Dermis microvascular lymphatic vessel endothelial cell (primary cell): Measurements from ENCODE around the gene TTC17. TPM values are rescaled to one million over a fixed set of nuclear protein-coding genes. Genes with fewer than 3 reads are reported as not detected.

ENCODE experiments used
- DNase-seq, 2 donors: peaks; one replicate each; pipeline versions ENCODE4 v3.0.0 to v3.0.0-alpha.2; 2010; ENCODE audit warnings: low read depth in 2 of 2
- total RNA-seq: library from RNA; depleted of rRNA; stranded (reverse); fragments of >200 nt; gene quantifications from 2 replicates; pipeline ENCODE4 v1.2.1, GENCODE V29; 2014

The TTC17 gene
- total RNA-seq, 1 donor from 2014 or later, result 38.0 TPM

DNA sequence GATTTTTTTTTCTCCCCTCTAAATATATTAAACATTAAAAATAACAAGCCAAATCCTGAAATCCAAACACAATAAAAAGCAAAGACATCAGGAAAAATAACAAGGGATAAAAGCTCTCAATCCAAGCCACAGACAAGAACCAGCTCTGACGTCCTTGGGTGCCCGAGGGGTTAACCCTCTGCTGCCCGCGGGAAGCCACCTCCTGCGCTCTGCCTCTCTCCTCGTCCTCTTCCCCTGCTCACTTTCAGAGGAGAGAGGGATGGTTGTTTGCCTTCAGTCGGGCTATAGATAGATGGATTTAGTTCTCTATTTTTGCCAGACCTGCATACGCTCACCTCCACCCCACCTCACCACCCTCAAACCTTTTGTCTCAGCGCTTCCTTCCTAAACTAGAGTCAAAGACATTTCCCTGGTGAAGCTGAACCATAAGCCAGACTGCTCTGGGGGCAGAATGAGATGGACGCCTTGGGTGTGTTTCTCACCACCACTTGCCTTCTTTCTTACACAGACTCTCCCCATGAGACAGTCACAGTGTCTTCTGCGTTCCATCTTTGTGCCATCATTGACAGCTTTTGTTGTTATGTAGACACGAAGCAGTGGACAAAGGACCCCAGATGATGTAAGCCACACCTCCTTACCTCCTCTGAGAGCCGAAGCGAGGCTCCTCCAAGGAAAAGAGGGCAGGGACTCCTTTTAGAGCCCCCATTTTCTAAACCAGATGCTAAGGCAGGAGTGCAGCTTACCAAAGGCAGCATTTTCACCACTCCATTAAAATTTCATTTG lies 179.3 kb downstream of the TTC17 start:
- DNase-seq, result no peak

GRCh38 chr11:43541993-43542392 lies 183.3 kb downstream of the TTC17 start:
- DNase-seq, result no peak

- DNase-seq, result no peak
Observed at GRCh38 chr11:43542750-43543712, 184.3 kb downstream of the TTC17 start.

Other genes starting within 250 kb of the TTC17 start
- 55.0 and 59.1 TPM in 2 replicates for gene API5, start 46.9 kb upstream of the TTC17 start, total RNA-seq